Activated CD4-positive, alpha-beta memory T cell treated with anti-CD3 and anti-CD28 coated beads, Interleukin-2, amount 10 ng/mL, durations not matched to agents 7 days and 5 days (primary cell): ENCODE data around the gene PDIA2. TPM values are rescaled to one million over a fixed set of nuclear protein-coding genes. Genes with fewer than 3 reads are reported as not detected.

Experiments used
- CTCF ChIA-PET: fragments of 350-600 bp; sonication (Branson Sonifier 250); formaldehyde crosslinking; loops from one replicate; lab custom pipeline; 2021; ENCODE audit warnings: antibody characterized with exemption, inconsistent platforms; lab: Charles Lee
- POLR2A ChIA-PET: fragments of 350-600 bp; sonication (Branson Sonifier 250); formaldehyde crosslinking; loops from one replicate; lab custom pipeline; 2021; ENCODE audit warnings: antibody characterized with exemption; lab: Charles Lee
- DNase-seq: peaks from one replicate; pipeline ENCODE4 v3.0.0-alpha.2; 2020
- H3K27ac Mint-ChIP-seq: one replicate; pipeline ENCODE4 v1.8.0; 2021; ENCODE audit warnings: mild to moderate bottlenecking, mixed read lengths
- H3K27me3 Mint-ChIP-seq: one replicate; pipeline ENCODE4 v1.8.0; 2021; ENCODE audit warnings: mixed read lengths
- H3K36me3 Mint-ChIP-seq: one replicate; pipeline ENCODE4 v1.8.0; 2021; ENCODE audit warnings: low read depth, mixed read lengths
- H3K4me1 Mint-ChIP-seq: one replicate; pipeline ENCODE4 v1.8.0; 2021; ENCODE audit warnings: mixed read lengths
- H3K4me3 Mint-ChIP-seq: one replicate; pipeline ENCODE4 v1.8.0; 2021; ENCODE audit warnings: mild to moderate bottlenecking, mixed read lengths
- H3K9me3 Mint-ChIP-seq: one replicate; pipeline ENCODE4 v1.8.0; 2021; ENCODE audit warnings: mixed read lengths
- total RNA-seq, 2 experiments: library from RNA; stranded (reverse); gene quantifications; one replicate each; pipeline ENCODE4 v1.2.3, GENCODE V29; 2021

The PDIA2 gene
- total RNA-seq, 2 experiments from 2014 or later, result not detected

- peaks cover 33% of the 10 kb centered on the region for H3K4me1 Mint-ChIP-seq
- CTCF ChIA-PET, result interaction anchor here (1.5 kb wide), 1 partner anchor 239 kb away, joined by 3 read pairs; no protein-coding TSS in a partner anchor
- H3K4me3 Mint-ChIP-seq, result no peak overlapping the region
- DNase-seq, result no peak
- POLR2A ChIA-PET, result interaction anchor here (0.9 to 2.1 kb wide), 3 partner anchors 9 to 101 kb away, joined by 3 to 5 read pairs (median 3); partner anchors contain the start of gene FAM234A
- peaks cover 7% of the 10 kb centered on the region for H3K36me3 Mint-ChIP-seq
- no peaks in the 10 kb centered on the region for H3K9me3 Mint-ChIP-seq
- no peak overlapping the region for H3K27ac Mint-ChIP-seq
- H3K27me3 Mint-ChIP-seq, result peaks cover 1% of the 10 kb centered on the region
Observed at GRCh38 chr16:336269-336668, 53.3 kb downstream of the PDIA2 start.

Other genes starting within 250 kb of the PDIA2 start
- gene POLR3K, start 229.6 kb upstream of the PDIA2 start, total RNA-seq, result 10 to 100 TPM; 27.6 to 31.1 TPM
- 10 to 100 TPM; 29.7 to 33.4 TPM for gene SNRNP25, start 229.3 kb upstream of the PDIA2 start, total RNA-seq
- under 1 TPM; 0.18 to 0.23 TPM for gene RHBDF1, start 210.5 kb upstream of the PDIA2 start, total RNA-seq
- gene MPG, start 204.9 kb upstream of the PDIA2 start, total RNA-seq, result 10 to 100 TPM; 59.9 to 64.3 TPM
- gene NPRL3, start 144.5 kb upstream of the PDIA2 start, total RNA-seq, result 10 to 100 TPM; 31.9 to 33.4 TPM
- not detected for gene HBZ, start 130.5 kb upstream of the PDIA2 start, total RNA-seq
- not detected for gene HBM, start 117.2 kb upstream of the PDIA2 start, total RNA-seq
- not detected for gene HBA2, start 110.3 kb upstream of the PDIA2 start, total RNA-seq
- not detected for gene HBA1, start 106.5 kb upstream of the PDIA2 start, total RNA-seq
- gene HBQ1, start 102.7 kb upstream of the PDIA2 start, total RNA-seq, result not detected
- 10 to 100 TPM; 54.9 to 61.0 TPM for gene LUC7L, start 53.7 kb upstream of the PDIA2 start, total RNA-seq
- gene FAM234A, start 48.3 kb upstream of the PDIA2 start, total RNA-seq, result 10 to 100 TPM; 26.9 to 31.5 TPM
- gene RGS11, start 7.2 kb upstream of the PDIA2 start, total RNA-seq, result under 1 TPM; 0.10 to 0.40 TPM
- not detected for gene ARHGDIG, start 2.6 kb upstream of the PDIA2 start, total RNA-seq
- 10 to 100 TPM; 25.4 to 25.7 TPM for gene AXIN1, start 69.6 kb downstream of the PDIA2 start, total RNA-seq
- 10 to 100 TPM; 71.4 to 72.6 TPM for gene MRPL28, start 87.4 kb downstream of the PDIA2 start, total RNA-seq
- gene PGAP6, start 98.8 kb downstream of the PDIA2 start, total RNA-seq, result 10 to 100 TPM; 59.2 to 59.9 TPM
- 10 to 100 TPM; 33.9 to 34.0 TPM for gene NME4, start 114.0 kb downstream of the PDIA2 start, total RNA-seq
- 1 to 10 TPM; 3.0 to 3.3 TPM for gene DECR2, start 118.7 kb downstream of the PDIA2 start, total RNA-seq
- gene RAB11FIP3, start 142.5 kb downstream of the PDIA2 start, total RNA-seq, result 10 to 100 TPM; 21.2 to 25.4 TPM
- 10 to 100 TPM; 91.7 to 93.4 TPM for gene CAPN15, start 244.5 kb downstream of the PDIA2 start, total RNA-seq